ENCODE data around the gene CCDC116.

CCDC116 gene

DNA sequence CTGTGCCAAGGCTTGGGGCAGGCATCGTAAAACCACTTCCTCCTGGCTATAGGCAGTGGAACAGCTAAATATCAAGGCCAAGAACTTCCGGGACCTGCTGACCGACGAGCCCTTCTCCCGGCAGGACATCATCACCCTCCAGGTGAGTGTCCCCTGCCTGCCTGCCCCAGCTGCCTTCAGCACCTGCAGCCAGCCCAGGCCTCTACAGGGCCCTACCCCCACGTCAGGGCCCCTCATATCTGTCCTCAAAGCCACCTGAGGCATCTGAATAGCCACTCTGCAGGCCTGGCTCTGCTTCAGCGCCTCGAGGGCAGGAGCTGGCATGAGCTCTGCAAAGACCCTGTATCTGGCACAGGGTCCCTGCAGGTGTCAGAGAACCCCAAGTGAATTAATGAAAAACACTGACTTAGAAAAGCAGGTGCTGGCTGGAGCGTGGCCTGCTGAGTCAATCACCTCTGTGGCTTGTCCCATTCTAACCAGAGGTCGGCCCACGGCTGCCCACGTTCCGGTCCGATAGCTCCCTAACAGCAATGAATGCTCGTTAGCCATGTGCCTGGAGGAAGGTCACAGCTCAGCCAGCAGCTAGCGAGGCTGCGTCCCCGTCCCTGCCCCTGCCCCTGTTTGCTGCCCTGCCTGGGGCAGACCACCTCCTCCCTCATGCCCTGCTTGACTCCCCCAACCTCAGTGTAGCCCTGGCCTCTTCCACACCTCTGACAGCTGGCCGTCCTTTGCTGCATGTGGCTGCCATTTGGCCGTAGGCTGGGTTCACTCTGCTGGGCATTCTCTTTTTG, 50.0 kb downstream of the CCDC116 start:
- H3K4me3 ChIP-seq (ENCODE audit: control insufficient read depth, low read depth, low read length): no peak overlapping the region
- TF ChIP-seq, protein P1, sequence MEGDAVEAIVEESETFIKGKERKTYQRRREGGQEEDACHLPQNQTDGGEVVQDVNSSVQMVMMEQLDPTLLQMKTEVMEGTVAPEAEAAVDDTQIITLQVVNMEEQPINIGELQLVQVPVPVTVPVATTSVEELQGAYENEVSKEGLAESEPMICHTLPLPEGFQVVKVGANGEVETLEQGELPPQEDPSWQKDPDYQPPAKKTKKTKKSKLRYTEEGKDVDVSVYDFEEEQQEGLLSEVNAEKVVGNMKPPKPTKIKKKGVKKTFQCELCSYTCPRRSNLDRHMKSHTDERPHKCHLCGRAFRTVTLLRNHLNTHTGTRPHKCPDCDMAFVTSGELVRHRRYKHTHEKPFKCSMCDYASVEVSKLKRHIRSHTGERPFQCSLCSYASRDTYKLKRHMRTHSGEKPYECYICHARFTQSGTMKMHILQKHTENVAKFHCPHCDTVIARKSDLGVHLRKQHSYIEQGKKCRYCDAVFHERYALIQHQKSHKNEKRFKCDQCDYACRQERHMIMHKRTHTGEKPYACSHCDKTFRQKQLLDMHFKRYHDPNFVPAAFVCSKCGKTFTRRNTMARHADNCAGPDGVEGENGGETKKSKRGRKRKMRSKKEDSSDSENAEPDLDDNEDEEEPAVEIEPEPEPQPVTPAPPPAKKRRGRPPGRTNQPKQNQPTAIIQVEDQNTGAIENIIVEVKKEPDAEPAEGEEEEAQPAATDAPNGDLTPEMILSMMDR (conservative IDR thresholded peaks at IDR 0.05; ENCODE audit: control insufficient read depth, insufficient read depth, low read depth, low read length): no peak
- no peak for DNase-seq (ENCODE audit: low read depth)

DNA sequence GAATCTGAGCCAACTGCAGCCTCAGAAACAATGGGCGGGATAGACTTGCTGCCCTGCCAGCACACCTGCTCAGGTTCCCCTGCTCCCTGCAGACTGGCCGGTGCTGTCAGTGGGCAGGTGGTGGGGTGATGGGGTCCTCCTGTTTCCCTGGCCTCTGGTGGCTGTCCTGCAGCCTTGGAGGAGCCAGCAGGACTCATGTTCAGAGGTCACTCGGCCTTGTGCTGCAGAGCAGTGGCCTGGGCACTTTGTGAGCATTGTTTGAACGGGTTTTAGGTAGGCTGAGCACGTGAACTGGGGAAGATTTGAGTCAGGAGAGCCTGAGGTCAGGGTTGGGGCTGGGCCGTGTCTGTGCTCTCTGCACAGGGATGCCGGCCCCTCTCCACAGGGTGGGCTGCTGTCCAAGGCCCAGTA, 50.8 kb downstream of the CCDC116 start:
- H3K4me3 ChIP-seq (ENCODE audit: control insufficient read depth, low read depth, low read length): no peak overlapping the region
- no peak for DNase-seq (ENCODE audit: low read depth)
- TF ChIP-seq, protein P1 (conservative IDR thresholded peaks at IDR 0.05; ENCODE audit: control insufficient read depth, insufficient read depth, low read depth, low read length): no peak

DNA sequence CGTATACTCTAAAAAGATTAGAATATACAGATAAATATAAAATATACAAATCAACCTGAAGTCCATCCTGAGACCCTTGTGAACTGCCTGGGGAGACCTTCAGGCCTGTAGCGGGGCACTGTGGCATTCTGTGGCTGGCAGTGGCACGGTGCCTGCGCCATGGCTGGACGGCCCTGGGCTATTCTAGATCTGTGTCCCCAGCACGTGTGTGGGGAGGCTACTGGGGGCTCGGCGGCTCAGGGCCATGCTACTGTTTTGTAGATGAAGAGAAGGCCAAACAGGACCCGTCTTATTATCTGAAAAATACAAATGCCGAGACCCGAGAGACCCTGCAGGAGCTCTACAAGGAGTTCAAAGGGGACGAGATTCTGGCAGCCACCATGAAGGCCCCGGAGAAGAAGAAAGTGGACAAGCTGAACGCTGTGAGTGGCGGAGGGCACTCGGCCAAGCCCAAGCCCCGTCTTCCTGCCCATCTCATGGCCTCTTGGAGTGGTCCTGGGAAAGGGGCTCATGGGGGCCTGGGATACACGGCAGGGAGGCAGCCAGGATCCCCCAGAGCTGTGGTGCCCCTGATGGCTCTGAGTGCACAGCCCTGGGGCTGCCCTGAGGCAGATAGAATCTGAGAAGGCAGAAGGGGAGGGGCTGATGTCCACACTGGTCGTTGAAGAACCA, 52.1 kb downstream of the CCDC116 start:
- TF ChIP-seq, protein P1 (conservative IDR thresholded peaks at IDR 0.05; ENCODE audit: control insufficient read depth, insufficient read depth, low read depth, low read length): no peak
- no peak overlapping the region for H3K4me3 ChIP-seq (ENCODE audit: control insufficient read depth, low read depth, low read length)
- no peak for DNase-seq (ENCODE audit: low read depth)

DNA sequence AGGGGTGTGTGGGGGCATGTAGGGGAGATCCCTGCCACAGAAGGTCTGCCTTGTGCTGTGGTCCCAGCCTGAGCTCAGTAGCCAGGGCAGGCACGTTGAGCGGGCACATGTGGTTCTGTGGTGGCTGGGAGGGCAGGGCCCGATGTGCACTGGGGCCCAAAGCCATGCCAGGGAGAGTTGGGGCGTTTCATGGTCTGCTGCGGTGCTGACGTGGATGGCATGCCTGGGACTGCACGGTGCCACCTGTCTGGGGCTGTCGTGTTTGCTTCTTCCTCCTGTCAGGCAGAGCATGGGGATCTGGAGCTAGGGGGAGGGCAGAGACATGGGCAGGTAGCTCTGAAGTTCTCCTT, 52.6 kb downstream of the CCDC116 start:
- DNase-seq (ENCODE audit: low read depth): no peak
- H3K4me3 ChIP-seq (ENCODE audit: control insufficient read depth, low read depth, low read length): no peak overlapping the region
- TF ChIP-seq, protein P1 (conservative IDR thresholded peaks at IDR 0.05; ENCODE audit: control insufficient read depth, insufficient read depth, low read depth, low read length): no peak

DNA sequence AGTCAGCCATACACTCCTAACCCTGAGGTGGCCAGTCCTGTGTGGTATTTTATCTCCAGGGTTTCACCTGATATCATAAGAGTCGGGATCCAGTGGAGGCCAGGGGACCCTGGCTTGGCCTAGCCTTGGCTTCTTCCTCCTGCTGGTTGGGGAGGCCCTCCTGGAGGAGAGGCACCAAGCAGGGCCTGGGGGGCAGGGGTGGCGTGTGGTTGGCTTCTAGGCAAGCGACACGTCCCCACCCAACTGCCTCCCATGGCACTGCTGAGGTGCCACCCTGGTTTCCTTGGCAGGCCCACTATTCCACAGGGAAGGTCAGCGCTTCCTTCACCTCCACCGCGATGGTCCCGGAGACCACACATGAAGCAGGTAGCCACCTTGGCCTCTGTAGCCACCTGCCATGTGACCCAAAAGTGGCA, 53.6 kb downstream of the CCDC116 start:
- no peak for DNase-seq (ENCODE audit: low read depth)
- TF ChIP-seq, protein P1 (conservative IDR thresholded peaks at IDR 0.05; ENCODE audit: control insufficient read depth, insufficient read depth, low read depth, low read length): no peak

More for the DNA sequence above, 53.6 kb downstream of the CCDC116 start:
- no peak overlapping the region for H3K4me3 ChIP-seq (ENCODE audit: control insufficient read depth, low read depth, low read length)
